GM19455 (cell line): ENCODE results near the gene CELF1.

ENCODE experiments used
- ATAC-seq: cut with Tn5 transposase; IDR thresholded peaks from one replicate; pipeline ENCODE4 v1.9.1; 2021; ENCODE audit not compliant: unreplicated experiment

The CELF1 gene

DNA sequence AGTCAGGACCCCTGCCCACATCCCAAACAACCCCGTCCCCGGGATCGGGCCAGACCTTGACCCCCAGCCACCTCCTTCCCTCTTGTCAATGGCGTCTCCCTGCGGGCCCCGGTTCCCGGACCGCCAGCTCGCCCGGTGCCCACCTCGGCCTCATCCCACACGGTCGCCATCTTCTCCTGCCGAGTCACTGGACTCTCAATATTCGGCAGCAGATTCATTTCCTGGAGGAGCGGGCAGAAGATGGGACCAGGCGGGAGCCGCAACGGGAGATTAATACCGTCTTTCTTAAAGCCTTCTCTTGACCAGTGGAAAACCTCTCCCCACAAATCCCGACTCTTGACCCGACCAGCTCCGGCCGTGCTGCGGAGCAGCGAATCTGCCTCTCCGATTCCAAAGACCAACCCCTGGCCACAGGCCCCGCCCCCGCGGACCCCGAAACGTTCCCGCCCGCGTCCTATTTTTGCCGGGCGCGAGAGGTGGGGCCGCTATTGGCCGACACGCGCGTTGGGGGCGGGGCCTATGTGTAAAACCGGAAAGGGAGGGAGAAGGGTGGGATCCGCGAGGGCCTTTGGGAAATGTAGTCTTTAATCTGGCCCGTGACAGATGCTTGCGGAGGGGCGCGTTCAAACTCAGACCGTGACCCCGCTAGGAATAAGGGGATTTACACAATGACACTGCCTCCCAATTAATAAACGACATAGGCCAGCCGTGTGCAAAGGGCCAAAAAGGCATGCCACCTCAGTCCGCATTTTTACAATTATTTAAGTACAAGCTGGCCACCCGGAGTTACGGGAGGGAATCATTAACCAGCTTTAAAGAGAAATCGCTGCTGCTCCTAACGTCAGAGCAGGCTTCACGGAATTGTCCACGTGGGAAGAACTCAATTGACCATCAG lies 126.6 kb downstream of the CELF1 start, which contains the start of gene PSMC3:
Gene PSMC3, minus strand, starts transcription at position 378 of the 895 bp plus-strand sequence. Its CDS starts 160 bp downstream, at position 218.
- ATAC-seq = peak; percentile 90

DNA sequence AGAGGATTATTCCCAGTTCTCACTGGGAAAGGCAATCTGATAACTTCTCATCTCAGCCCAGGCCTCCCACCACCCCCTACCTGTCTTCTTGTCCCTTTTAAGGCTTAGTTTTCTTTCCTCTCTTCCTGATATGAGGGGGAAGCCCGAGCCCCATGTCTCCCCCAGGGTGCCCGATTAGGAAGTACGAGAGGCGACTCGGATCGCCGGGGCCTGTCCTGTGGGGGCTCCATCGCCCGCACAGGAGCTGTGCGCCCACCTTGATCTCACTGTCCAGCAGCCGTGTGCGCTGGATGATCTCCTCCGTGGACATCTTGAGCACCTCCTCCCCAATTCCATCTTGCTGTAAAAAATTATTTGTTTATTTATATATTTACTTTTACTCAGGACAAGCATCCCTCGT lies 127.3 kb downstream of the CELF1 start:
- ATAC-seq = no peak

DNA sequence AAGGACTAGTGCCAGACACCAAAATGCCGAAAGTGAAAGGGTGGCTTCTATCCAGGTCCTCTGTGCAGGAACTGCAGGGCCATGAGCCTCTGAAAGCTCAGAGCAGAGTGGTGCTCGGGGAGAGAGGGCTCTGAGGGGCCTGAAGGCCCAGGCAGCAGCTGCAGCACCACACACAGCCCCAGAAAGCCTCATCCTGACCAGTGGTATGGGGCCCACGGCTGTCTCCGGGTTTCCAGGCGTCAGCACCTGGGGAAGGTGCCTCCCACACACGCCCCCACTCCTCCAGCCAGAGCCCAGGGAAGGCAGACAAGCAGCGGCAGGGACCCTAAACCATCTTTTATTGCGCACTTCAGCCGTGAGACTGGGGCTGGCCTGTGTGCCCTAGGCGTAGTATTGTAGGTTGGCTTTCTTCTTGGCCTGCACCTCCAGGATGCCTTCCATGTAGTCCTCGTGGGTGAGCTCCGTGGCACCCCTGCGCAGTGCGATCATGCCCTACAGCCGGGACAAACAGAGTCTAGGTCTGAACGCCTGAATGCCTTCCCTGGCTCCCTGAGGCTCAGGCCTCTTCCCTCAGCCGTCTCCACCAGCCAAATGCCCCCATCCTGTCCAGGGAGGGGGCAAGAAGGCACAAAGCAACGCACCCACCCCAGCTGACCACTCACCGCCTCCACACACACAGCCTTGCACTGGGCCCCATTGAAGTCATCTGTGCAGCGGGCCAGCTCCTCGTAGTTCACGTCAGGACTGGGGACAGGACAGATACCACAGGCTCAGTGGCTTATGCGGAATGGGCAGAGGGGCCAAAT lies 134.3 kb downstream of the CELF1 start:
- ATAC-seq = no peak

DNA sequence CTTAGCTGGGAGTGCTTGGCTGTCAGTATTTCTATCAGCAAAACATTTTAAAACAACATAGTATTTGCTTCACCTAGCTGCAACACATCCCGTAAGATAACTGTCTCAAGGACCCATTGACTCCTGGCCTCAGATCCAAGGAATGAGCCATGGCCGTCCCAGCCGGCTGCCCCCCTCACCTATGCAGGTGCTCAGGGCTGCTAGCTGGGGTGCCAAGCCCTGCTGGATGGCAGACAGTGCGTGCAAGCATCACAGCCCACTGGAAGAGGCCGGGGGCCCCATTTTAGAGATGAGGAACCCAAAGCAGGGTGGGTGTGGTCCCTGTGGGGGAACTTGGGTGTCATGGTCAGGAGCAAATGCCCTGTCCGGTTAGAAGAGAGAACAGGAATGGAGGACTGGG lies 135.2 kb downstream of the CELF1 start:
- ATAC-seq = no peak

DNA sequence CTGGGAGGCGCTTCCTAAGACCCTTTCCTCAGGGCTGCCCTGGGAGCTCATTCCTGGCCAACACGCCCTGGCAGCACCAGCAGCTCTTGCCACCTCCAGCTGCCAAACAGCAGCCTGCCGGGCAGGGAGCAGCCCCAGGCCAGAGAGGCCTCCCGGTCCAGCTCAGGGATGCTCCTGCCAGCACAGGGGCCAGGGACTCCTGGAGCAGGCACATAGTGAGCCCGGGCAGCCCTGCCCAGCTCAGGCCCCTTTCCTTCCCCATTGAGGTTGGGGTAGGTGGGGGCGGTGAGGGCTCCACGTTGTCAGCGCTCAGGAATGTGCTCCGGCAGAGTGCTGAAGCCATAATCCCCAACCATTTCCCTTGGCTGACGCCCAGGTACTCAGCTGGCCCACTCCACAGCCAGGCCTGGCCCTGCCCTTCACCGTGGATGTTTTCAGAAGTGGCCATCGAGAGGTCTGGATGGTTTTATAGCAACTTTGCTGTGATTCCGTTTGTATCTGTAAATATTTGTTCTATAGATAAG lies 136.9 kb downstream of the CELF1 start:
- no peak for ATAC-seq
